NCI-H345 (cell line): ENCODE results near the gene KPNA1.

Source experiments
- DNase-seq: peaks from one replicate; lab custom pipeline; 2025; lab: John Stamatoyannopoulos, UW

KPNA1 gene

GRCh38 chr3:122415104-122415744 is 99.5 kb downstream of the KPNA1 start:
- no peak for DNase-seq

- DNase-seq: no peak
These were observed 100.3 kb downstream of the KPNA1 start for GRCh38 chr3:122414391-122414790.

DNA sequence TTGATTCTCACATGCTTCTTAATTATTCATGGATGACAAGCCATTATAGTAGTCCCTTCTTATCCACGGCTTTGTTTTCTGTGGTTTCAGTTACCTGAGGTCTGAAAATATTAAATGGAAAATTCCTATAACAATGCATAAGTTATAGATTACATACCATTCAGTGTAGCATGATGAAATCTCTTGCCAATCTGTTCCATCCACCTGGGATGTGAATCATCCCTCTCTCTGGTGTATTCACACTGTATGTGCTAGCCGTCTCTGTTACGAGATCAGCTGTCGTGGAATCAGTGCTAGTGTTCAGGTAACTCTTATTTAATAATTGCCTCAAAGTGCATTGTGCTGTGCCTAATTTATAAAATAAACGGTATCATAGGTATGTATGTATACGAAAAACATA is 104.1 kb downstream of the KPNA1 start:
- DNase-seq: no peak

GRCh38 chr3:122410111-122410510 is 104.6 kb downstream of the KPNA1 start:
- no peak for DNase-seq

DNA sequence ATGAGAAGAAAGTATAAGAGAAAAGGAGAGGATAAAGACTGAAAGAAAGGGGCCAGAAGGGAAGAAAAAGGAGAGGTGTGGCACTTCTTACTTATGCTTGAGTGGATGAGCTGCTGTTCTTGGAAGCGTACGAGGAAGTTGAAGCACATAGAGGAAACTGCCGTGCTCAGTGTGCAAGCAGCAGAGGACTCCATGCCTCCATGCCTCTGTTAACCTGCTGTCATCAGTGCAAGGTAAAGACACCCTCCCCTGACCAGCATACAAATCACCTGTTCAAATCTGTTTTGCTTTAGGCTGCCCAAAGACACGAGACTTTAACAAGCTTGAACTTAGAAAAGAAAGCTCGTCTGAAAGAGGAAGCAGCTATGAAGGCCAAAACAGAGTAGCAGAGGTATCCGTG is 105.3 kb downstream of the KPNA1 start:
- no peak for DNase-seq

GRCh38 chr3:122407946-122408345 is 106.8 kb downstream of the KPNA1 start:
- no peak for DNase-seq

GRCh38 chr3:122406198-122406597 is 108.5 kb downstream of the KPNA1 start:
- DNase-seq: no peak

DNA sequence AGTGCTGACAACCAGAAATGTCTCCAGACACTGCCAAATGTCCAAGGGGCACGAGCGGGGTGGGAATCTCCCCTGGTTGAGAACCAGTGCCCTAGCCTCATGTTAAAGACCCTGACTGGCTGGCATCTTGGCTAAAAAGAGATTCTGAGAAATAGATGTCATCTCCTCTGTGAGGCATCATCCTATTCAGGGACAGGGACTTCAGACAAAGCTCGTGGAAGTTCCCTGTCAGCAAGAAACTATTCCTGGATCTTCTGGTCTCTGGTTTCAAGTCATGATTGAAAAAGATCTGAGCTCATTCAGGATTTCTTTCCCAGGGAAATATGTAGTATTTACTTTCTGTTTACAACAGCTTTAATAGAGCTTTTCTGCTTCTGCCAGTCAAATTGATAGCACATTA is 109.7 kb downstream of the KPNA1 start:
- DNase-seq: no peak

- DNase-seq: no peak
These were observed 111.2 kb downstream of the KPNA1 start for GRCh38 chr3:122403489-122403888.

DNA sequence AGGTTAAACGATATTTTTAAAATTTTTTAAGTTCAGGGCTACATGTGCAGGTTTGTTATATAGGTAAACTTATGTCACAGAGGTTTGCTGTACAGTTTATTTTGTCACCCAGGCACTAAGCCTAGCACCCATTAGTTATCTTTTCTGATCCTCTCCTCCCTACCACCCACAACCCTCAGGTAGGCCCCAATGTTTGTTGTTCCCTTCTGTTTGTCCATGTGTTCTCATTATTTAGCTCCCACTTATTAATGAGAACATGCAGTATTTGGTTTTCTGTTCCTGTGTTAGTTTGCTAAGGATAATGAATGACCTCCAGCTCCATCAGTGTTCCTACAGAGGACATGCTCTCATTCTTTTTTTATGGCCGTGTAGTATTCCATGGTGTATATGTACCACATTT is 115.8 kb downstream of the KPNA1 start:
- no peak for DNase-seq

DNA sequence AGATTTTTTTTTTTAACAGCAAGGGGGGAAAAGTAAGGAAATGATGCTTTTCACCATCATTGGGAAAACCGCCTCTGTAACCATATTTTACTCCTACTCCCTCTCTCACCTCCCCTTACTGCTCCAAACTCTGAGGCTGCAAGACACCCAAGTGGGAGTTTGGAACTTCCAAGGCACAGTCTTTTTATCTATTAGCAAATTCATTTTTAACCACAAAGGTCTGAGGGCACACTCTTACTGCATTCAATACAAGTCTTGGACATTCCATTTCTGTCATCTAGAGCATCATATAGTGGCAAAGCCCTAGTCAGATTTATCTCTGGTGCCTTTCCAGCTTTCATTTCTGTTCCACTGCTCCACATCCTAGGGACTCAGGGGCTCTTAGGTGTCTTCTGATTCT is 117.5 kb downstream of the KPNA1 start:
- DNase-seq: no peak

DNA sequence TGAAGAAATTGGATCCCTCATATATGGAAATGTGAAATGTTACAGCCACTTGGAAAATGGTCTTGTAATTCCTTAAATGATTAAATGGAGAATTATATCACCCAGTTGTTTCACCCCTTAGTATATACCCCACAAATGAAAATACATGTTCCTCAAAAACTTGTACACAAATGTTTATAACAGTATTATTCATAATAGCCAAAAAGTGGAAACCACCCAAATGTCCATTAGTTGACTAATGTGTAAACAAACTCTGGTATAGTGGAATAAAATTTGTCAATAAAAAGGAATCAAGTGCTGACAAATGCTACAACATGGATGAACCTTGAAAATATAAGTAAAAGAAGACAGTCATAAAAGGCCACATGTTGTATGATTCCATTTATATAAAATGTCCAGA is 118.2 kb downstream of the KPNA1 start:
- no peak for DNase-seq

- DNase-seq: no peak
These were observed 119.2 kb downstream of the KPNA1 start for GRCh38 chr3:122395582-122395981.

- DNase-seq: no peak
These were observed 120.6 kb downstream of the KPNA1 start for GRCh38 chr3:122394173-122394572.

DNA sequence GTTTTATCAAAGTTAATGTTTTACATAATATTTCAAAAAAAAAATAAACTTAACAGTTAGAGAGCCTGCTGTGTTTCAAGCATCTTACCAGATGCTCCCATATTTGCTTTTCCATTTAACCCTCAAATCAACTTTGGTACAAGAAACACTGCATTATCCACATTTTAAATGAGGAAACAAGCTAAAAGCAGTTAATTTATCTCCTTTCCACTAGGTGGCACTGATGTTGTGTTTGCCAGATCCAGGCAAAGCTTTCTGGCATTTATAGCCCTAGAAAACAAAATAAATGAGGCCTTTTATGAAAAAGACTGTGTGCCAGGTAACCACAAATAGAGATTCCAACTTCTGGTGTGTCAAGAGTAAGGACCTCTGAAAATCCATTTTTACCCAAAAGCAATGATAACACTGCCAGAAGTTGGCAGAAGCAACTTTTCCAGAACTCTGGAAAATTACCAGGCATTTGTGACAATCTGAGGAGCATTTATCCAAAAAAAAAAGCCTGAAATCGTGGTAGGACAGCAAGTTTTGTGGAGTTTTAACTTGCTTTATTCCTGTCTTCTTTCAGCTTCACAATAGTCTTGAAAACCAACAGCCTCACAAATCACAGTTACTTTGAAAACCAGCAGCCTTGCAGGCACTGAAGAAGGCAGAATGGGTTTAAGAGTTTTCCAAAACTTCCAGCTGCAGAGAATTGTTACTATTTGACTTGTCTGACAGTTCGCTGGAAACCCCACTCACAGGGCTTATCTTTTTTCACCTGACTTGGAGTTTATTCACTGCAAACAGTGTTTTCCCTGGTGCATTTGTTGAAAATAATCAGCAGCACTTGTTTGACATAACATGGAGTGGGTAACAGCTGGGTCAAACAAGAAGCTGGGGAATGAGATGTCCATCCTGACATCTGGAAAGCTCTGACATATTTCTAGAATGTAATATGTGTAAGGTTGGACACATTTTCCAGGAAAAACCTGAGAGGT is 121.6 kb downstream of the KPNA1 start:
- DNase-seq: peak; percentile 2

GRCh38 chr3:122391681-122392446 is 122.9 kb downstream of the KPNA1 start:
- DNase-seq: no peak

GRCh38 chr3:122390665-122391064 is 124.1 kb downstream of the KPNA1 start:
- no peak for DNase-seq

DNA sequence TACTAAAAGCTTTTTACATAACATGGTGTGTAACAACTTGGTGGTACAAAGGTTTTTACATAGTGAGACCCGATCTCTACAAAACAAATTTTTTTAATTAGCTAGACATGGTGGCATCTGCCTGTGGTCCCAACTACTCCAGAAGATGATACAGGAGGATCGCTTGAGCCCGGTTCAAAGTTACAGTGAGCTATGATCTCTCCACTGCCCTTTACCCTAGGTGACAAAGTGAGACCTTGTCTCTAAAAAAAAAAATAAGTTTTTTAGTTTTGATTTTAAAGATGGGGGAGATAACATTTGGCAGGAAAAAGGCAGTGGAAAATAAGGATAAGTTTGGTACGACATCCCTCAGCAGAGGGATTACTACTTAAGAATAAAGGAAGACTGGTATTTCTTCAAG is 124.8 kb downstream of the KPNA1 start:
- no peak for DNase-seq

DNA sequence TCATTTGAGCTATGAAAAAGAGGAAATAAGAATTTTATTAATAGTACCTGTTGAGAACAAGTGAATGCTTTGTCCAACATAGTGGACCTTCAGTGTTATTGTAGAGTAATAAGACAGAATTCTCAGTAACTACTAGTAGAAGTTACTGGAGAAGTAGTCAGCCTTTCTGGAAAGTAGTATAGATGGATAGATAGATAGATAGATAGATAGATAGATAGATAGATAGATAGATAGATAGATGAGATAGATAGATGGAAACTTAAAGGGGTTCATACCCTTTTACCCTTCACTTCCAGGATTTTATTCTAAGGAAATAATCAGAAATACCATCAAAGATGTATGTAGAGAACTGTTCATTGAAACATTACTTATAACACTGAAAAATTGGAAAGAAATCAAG is 125.5 kb downstream of the KPNA1 start:
- no peak for DNase-seq

DNA sequence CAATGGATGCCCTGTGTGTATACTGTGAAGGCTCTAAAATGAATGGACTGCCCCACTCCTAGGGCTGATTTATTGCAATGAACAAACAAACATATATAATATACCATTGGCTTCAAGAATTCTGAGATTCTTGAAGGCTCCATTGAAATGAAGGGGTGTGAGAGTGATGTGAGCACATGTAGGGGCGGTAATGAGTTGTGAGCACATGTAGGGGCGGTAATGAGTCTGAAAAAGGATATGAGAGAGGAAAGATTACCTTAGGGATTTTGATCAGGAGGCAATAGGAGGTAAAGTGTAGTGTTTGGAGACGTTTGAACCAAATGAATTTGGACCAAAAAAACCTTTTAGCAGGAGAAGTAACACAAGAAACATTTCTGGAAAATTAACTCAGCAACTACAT is 127.0 kb downstream of the KPNA1 start:
- DNase-seq: no peak

GRCh38 chr3:122383771-122384697 is 130.7 kb downstream of the KPNA1 start, which contains the start of gene FAM162A:
FAM162A (plus strand) TSS chr3:122384182; CDS start chr3:122384266, 84 bp downstream.
- peak; percentile 91 for DNase-seq
